Thyroid gland (tissue), 4 donors: Measurements from ENCODE around the gene STX8. TPM values are rescaled to one million over a fixed set of nuclear protein-coding genes. Genes with fewer than 3 reads are reported as not detected.

Source experiments
- DNase-seq, 2 donors: peaks; one replicate each; pipeline ENCODE4 v3.0.0-alpha.2; 2019
- H3K27ac ChIP-seq, 3 donors: fragments of 200-600 bp; sonication (generic); 1 replicate in 2 of 3; 2 replicates in 1 of 3; pipeline ENCODE4 v1.5.1; 2016 to 2019; ENCODE audit warnings: mild to moderate bottlenecking in 1 of 3, moderate library complexity in 1 of 3
- H3K27me3 ChIP-seq: fragments of 200-600 bp; sonication (generic); one replicate; pipeline ENCODE4 v1.5.1; 2019
- H3K36me3 ChIP-seq, 2 donors: fragments of 200-600 bp; sonication (generic); one replicate each; pipeline ENCODE4 v1.5.1; 2016 to 2019
- H3K4me1 ChIP-seq, 2 donors: fragments of 200-600 bp; sonication (generic); one replicate each; pipeline ENCODE4 v1.5.1; 2017 to 2019
- H3K4me3 ChIP-seq, 3 donors: fragments of 200-600 bp; sonication (generic); replicated peaks in 1 of 3; 1 replicate in 2 of 3; 2 replicates in 1 of 3; pipeline ENCODE4 v1.5.1; 2016; ENCODE audit warnings: mild to moderate bottlenecking in 1 of 3
- H3K9me3 ChIP-seq: fragments of 200-600 bp; sonication (generic); one replicate; pipeline ENCODE4 v1.5.1; 2017
- CTCF ChIP-seq, 6 experiments: fragments of 200-600 bp in 3 of 6; fragments of 450-650 bp in 3 of 6; sonication (generic) in 3 of 6; IDR thresholded peaks; one replicate each; pipeline ENCODE4 v1.5.1; 2016 to 2019; ENCODE audit warnings: antibody characterized with exemption in 6 of 6, mild to moderate bottlenecking in 2 of 6, inconsistent platforms in 1 of 6, moderate library complexity in 1 of 6
- POLR2A ChIP-seq, 2 donors: fragments of 450-650 bp; IDR thresholded peaks; one replicate each; pipeline ENCODE4 v1.6.1; 2017; ENCODE audit warnings: antibody characterized with exemption in 2 of 2, mild to moderate bottlenecking in 2 of 2, moderate library complexity in 1 of 2
- WGBS, 2 donors: methylation state at CpG; one replicate each; pipeline ENCODE4 v1.1.5; 2017; 5-methylcytosine and 5-hydroxymethylcytosine counted together
- intact Hi-C: fragments of 100-400 bp; cut with DNase I; formaldehyde crosslinking; loops from one replicate; pipeline ENCODE4 v1.15.1; 2023
- total RNA-seq, 4 donors: library from RNA; depleted of rRNA; stranded (reverse); fragments of >200 nt; gene quantifications; one replicate each; pipeline ENCODE4 v1.2.3, GENCODE V29; 2016

STX8 gene
- total RNA-seq, 4 donors from 2014 or later: 67.6 to 88.9 (median 72.7) TPM

GRCh38 chr17:9208381-9209105 is 367.1 kb downstream of the STX8 start:
- TF ChIP-seq CTCF (IDR thresholded peaks at IDR 0.05): no peak
- TF ChIP-seq POLR2A (IDR thresholded peaks at IDR 0.05): no peak
- no peak for DNase-seq
- Histone ChIP-seq H3K4me3 (no peak overlapping the region), H3K27me3 (no peaks in the 10 kb centered on the region), H3K4me1 (peaks cover 0 to 3% of the 10 kb centered on the region in 2 donors), H3K9me3 (no peaks in the 10 kb centered on the region), H3K27ac (no peak overlapping the region), H3K36me3 (no peaks in the 10 kb centered on the region)
- intact Hi-C loops: no loop called here
- 93 to 94% methylated on average over 10 of the region's 10 CpGs for WGBS, 2 donors

- H3K9me3 ChIP-seq: no peaks in the 10 kb centered on the region
- DNase-seq: no peak
- no peak overlapping the region for H3K27ac ChIP-seq
- H3K36me3 ChIP-seq: no peaks in the 10 kb centered on the region
- intact Hi-C loops: no loop called here
- H3K4me1 ChIP-seq: peaks cover 0 to 3% of the 10 kb centered on the region in 2 donors
- 47 to 48% methylated on average over 14 of the region's 14 CpGs for WGBS, 2 donors
- no peaks in the 10 kb centered on the region for H3K27me3 ChIP-seq
- H3K4me3 ChIP-seq: no peak overlapping the region
- TF ChIP-seq POLR2A (IDR thresholded peaks at IDR 0.05) (no peak), CTCF (IDR thresholded peaks at IDR 0.05) (no peak)
These were observed 368.8 kb downstream of the STX8 start for GRCh38 chr17:9206741-9207332.

GRCh38 chr17:9206410-9206703 is 369.3 kb downstream of the STX8 start:
- intact Hi-C loops: no loop called here
- DNase-seq: no peak
- Histone ChIP-seq H3K4me3 (no peak overlapping the region), H3K27me3 (no peaks in the 10 kb centered on the region), H3K9me3 (no peaks in the 10 kb centered on the region), H3K27ac (no peak overlapping the region), H3K4me1 (peaks cover 0 to 3% of the 10 kb centered on the region in 2 donors), H3K36me3 (no peaks in the 10 kb centered on the region)
- 46 to 68% methylated on average over 6 to 8 of the region's 8 CpGs for WGBS, 2 donors
- TF ChIP-seq POLR2A (IDR thresholded peaks at IDR 0.05) (no peak), CTCF (IDR thresholded peaks at IDR 0.05) (no peak)

GRCh38 chr17:9205520-9206409 is 369.9 kb downstream of the STX8 start:
- intact Hi-C loops: no loop called here
- H3K36me3 ChIP-seq: no peaks in the 10 kb centered on the region
- H3K4me1 ChIP-seq: peaks cover 0 to 3% of the 10 kb centered on the region in 2 donors
- no peak overlapping the region for H3K4me3 ChIP-seq
- TF ChIP-seq CTCF (IDR thresholded peaks at IDR 0.05): no peak
- TF ChIP-seq POLR2A (IDR thresholded peaks at IDR 0.05): no peak
- WGBS, 2 donors: 81 to 86% methylated on average over 14 of the region's 14 CpGs
- no peaks in the 10 kb centered on the region for H3K27me3 ChIP-seq
- no peak overlapping the region for H3K27ac ChIP-seq
- DNase-seq: no peak
- no peaks in the 10 kb centered on the region for H3K9me3 ChIP-seq
